ENCODE data around the gene PPP1R12C.

The PPP1R12C gene

GRCh38 chr19:55152017-55152416 lies 34.6 kb upstream of the PPP1R12C start:
- no peak for TF ChIP-seq ZFP3 (CRISPR knock-in tag; IDR thresholded peaks at IDR 0.05)
- no peak for TF ChIP-seq ESRRG (CRISPR knock-in tag; IDR thresholded peaks at IDR 0.05)
- TF ChIP-seq BACH2 (CRISPR knock-in tag; IDR thresholded peaks at IDR 0.05; ENCODE audit: borderline replicate concordance): no peak
- no peak for TF ChIP-seq RARB (CRISPR knock-in tag; IDR thresholded peaks at IDR 0.05)
- TF ChIP-seq GLIS3 (CRISPR knock-in tag; IDR thresholded peaks at IDR 0.05): no peak

GRCh38 chr19:55149078-55150003 lies 31.9 kb upstream of the PPP1R12C start, which contains the start of gene TNNT1:
TNNT1 (minus strand) TSS chr19:55149206; CDS start chr19:55147157, 2,049 bp downstream.
- ATAC-seq: peak; percentile 50
- no peak for TF ChIP-seq PPARA (CRISPR knock-in tag; IDR thresholded peaks at IDR 0.05; ENCODE audit: borderline replicate concordance)
- no peak for TF ChIP-seq BACH2 (CRISPR knock-in tag; IDR thresholded peaks at IDR 0.05; ENCODE audit: borderline replicate concordance)
- no peak for TF ChIP-seq OSR1 (CRISPR knock-in tag; IDR thresholded peaks at IDR 0.05)
- no peak for TF ChIP-seq GLIS3 (CRISPR knock-in tag; IDR thresholded peaks at IDR 0.05)
- TF ChIP-seq RARB (CRISPR knock-in tag; IDR thresholded peaks at IDR 0.05): no peak
- TF ChIP-seq ZFP3 (CRISPR knock-in tag; IDR thresholded peaks at IDR 0.05): no peak
- TF ChIP-seq CSRNP3 (CRISPR knock-in tag; IDR thresholded peaks at IDR 0.05): no peak
- no peak for TF ChIP-seq ZNF70 (CRISPR knock-in tag; IDR thresholded peaks at IDR 0.05)
- TF ChIP-seq ZNF565 (CRISPR knock-in tag; conservative IDR thresholded peaks at IDR 0.05; ENCODE audit: low read depth): no peak
- TF ChIP-seq TSHZ2 (CRISPR knock-in tag; IDR thresholded peaks at IDR 0.05): no peak
- TF ChIP-seq CSDC2 (CRISPR knock-in tag; IDR thresholded peaks at IDR 0.05): no peak
- TF ChIP-seq POU6F1 (CRISPR knock-in tag; IDR thresholded peaks at IDR 0.05; ENCODE audit: borderline replicate concordance, low read depth): no peak
- TF ChIP-seq TCF4 (CRISPR knock-in tag; IDR thresholded peaks at IDR 0.05; ENCODE audit: borderline replicate concordance): no peak
- TF ChIP-seq TOX (CRISPR knock-in tag; IDR thresholded peaks at IDR 0.05; ENCODE audit: borderline replicate concordance): no peak
- no peak for TF ChIP-seq ESRRG (CRISPR knock-in tag; IDR thresholded peaks at IDR 0.05)
- no peak for TF ChIP-seq PATZ1 (CRISPR knock-in tag; IDR thresholded peaks at IDR 0.05; ENCODE audit: borderline replicate concordance)

More at GRCh38 chr19:55152017-55152416, 34.6 kb upstream of the PPP1R12C start:
- no peak for ATAC-seq

- ATAC-seq: no peak
- no peak for TF ChIP-seq ZFP3 (CRISPR knock-in tag; IDR thresholded peaks at IDR 0.05)
- TF ChIP-seq PPARA (CRISPR knock-in tag; IDR thresholded peaks at IDR 0.05; ENCODE audit: borderline replicate concordance): no peak
- no peak for TF ChIP-seq CREB5 (CRISPR knock-in tag; IDR thresholded peaks at IDR 0.05; ENCODE audit: low read depth)
- TF ChIP-seq RARB (CRISPR knock-in tag; IDR thresholded peaks at IDR 0.05): no peak
- no peak for TF ChIP-seq TSHZ2 (CRISPR knock-in tag; IDR thresholded peaks at IDR 0.05)
- no peak for TF ChIP-seq CSRNP3 (CRISPR knock-in tag; IDR thresholded peaks at IDR 0.05)
- no peak for TF ChIP-seq TOX (CRISPR knock-in tag; IDR thresholded peaks at IDR 0.05; ENCODE audit: borderline replicate concordance)
- no peak for TF ChIP-seq OSR1 (CRISPR knock-in tag; IDR thresholded peaks at IDR 0.05)
- TF ChIP-seq ISL1 (CRISPR knock-in tag; IDR thresholded peaks at IDR 0.05): no peak
- TF ChIP-seq ZNF8 (CRISPR knock-in tag; IDR thresholded peaks at IDR 0.05): no peak
These were observed 30.3 kb upstream of the PPP1R12C start for GRCh38 chr19:55147545-55148251.
